Measurements from ENCODE around the gene MED13L. TPM values are rescaled to one million over a fixed set of nuclear protein-coding genes. Genes with fewer than 3 reads are reported as not detected.

Gene MED13L
- polyA plus RNA-seq, 1 of the 3 experiments (the other 2 are of a cell fraction) = 17.1 TPM

DNA sequence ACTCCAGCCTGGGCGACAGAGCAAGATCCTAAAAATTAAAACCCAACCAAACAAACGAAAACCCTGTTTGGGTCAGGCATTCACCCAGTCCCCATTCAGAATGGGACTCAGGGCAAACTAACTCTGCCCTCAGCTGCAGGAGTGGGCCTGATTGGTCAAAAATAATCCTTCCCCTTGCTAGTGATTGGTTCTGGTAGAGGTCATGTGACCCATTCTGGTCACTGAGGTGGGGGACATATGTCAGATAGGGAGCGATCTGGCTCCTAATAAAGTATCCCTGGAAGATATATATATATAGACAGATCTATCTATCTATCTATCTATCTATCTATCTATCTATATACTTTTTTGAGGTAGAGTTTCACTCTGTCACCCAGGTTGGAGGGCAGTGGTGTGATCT, 29.5 kb upstream of the MED13L start:
- CTCF ChIA-PET = no interaction called here
- H3K4me1 ChIP-seq (ENCODE audit: control insufficient read depth in 1 of 2, insufficient read depth in 2 of 2, low read depth in 1 of 2, low read length in 1 of 2) = no peaks in the 10 kb centered on the region
- POLR2A ChIA-PET = no interaction called here
- H3K36me3 ChIP-seq (replicated peaks in 1 of 2; ENCODE audit: control insufficient read depth in 1 of 2, insufficient read depth in 2 of 2, low read length in 1 of 2) = no peaks in the 10 kb centered on the region
- H3K4me2 ChIP-seq = no peak overlapping the region
- DNase-seq = no peak
- no peak overlapping the region for H3K4me3 ChIP-seq (ENCODE audit: low read depth in 2 of 2, low read length in 1 of 2)
- no peak overlapping the region for H3K27ac ChIP-seq (ENCODE audit: low read depth in 2 of 2, low read length in 1 of 2)
- H2AFZ ChIP-seq (ENCODE audit: low read depth) = no peak overlapping the region
- WGBS (ENCODE audit: low lambda C conversion rate) = 92% methylated on average over 3 of the region's 3 CpGs
- H3K79me2 ChIP-seq (ENCODE audit: insufficient read depth) = no peaks in the 10 kb centered on the region
- no peak for TF ChIP-seq YY1 (IDR thresholded peaks at IDR 0.05; ENCODE audit: low read depth)
- TF ChIP-seq MXI1 (IDR thresholded peaks at IDR 0.05; ENCODE audit: low read depth, low read length) = no peak
- TF ChIP-seq, protein P1, sequence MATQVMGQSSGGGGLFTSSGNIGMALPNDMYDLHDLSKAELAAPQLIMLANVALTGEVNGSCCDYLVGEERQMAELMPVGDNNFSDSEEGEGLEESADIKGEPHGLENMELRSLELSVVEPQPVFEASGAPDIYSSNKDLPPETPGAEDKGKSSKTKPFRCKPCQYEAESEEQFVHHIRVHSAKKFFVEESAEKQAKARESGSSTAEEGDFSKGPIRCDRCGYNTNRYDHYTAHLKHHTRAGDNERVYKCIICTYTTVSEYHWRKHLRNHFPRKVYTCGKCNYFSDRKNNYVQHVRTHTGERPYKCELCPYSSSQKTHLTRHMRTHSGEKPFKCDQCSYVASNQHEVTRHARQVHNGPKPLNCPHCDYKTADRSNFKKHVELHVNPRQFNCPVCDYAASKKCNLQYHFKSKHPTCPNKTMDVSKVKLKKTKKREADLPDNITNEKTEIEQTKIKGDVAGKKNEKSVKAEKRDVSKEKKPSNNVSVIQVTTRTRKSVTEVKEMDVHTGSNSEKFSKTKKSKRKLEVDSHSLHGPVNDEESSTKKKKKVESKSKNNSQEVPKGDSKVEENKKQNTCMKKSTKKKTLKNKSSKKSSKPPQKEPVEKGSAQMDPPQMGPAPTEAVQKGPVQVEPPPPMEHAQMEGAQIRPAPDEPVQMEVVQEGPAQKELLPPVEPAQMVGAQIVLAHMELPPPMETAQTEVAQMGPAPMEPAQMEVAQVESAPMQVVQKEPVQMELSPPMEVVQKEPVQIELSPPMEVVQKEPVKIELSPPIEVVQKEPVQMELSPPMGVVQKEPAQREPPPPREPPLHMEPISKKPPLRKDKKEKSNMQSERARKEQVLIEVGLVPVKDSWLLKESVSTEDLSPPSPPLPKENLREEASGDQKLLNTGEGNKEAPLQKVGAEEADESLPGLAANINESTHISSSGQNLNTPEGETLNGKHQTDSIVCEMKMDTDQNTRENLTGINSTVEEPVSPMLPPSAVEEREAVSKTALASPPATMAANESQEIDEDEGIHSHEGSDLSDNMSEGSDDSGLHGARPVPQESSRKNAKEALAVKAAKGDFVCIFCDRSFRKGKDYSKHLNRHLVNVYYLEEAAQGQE (IDR thresholded peaks at IDR 0.05; ENCODE audit: low read depth, low read length) = no peak
- no peak for TF ChIP-seq NRF1 (IDR thresholded peaks at IDR 0.05; ENCODE audit: low read depth, low read length)
- no peak for TF ChIP-seq RXRA (IDR thresholded peaks at IDR 0.05; ENCODE audit: borderline replicate concordance, low read depth)
- no peak for TF ChIP-seq TAF1 (IDR thresholded peaks at IDR 0.05; ENCODE audit: borderline replicate concordance, low read depth, low read length)
- TF ChIP-seq, protein P2, sequence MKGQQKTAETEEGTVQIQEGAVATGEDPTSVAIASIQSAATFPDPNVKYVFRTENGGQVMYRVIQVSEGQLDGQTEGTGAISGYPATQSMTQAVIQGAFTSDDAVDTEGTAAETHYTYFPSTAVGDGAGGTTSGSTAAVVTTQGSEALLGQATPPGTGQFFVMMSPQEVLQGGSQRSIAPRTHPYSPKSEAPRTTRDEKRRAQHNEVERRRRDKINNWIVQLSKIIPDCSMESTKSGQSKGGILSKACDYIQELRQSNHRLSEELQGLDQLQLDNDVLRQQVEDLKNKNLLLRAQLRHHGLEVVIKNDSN (IDR thresholded peaks at IDR 0.05; ENCODE audit: borderline replicate concordance, low read depth) = no peak
- TF ChIP-seq, protein P3, sequence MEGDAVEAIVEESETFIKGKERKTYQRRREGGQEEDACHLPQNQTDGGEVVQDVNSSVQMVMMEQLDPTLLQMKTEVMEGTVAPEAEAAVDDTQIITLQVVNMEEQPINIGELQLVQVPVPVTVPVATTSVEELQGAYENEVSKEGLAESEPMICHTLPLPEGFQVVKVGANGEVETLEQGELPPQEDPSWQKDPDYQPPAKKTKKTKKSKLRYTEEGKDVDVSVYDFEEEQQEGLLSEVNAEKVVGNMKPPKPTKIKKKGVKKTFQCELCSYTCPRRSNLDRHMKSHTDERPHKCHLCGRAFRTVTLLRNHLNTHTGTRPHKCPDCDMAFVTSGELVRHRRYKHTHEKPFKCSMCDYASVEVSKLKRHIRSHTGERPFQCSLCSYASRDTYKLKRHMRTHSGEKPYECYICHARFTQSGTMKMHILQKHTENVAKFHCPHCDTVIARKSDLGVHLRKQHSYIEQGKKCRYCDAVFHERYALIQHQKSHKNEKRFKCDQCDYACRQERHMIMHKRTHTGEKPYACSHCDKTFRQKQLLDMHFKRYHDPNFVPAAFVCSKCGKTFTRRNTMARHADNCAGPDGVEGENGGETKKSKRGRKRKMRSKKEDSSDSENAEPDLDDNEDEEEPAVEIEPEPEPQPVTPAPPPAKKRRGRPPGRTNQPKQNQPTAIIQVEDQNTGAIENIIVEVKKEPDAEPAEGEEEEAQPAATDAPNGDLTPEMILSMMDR (IDR thresholded peaks at IDR 0.05) = no peak
- no peak for TF ChIP-seq EZH2phosphoT487 (IDR thresholded peaks at IDR 0.05; ENCODE audit: borderline replicate concordance, low read depth)
- no peak for TF ChIP-seq NFIC (IDR thresholded peaks at IDR 0.05; ENCODE audit: borderline replicate concordance)
- TF ChIP-seq FOXM1 (IDR thresholded peaks at IDR 0.05; ENCODE audit: low read depth) = no peak
- TF ChIP-seq ELF1 (IDR thresholded peaks at IDR 0.05) = no peak
- H3K27me3 ChIP-seq (ENCODE audit: insufficient read depth) = no peaks in the 10 kb centered on the region
- no peaks in the 10 kb centered on the region for H4K20me1 ChIP-seq (ENCODE audit: insufficient read depth)
- H3K9me3 ChIP-seq = peaks cover 10% of the 10 kb centered on the region; the same call in 1 of the 2 replicates
- H3F3A ChIP-seq (replicated peaks; ENCODE audit: insufficient read depth) = no peaks in the 10 kb centered on the region
- no peak overlapping the region for H3K9ac ChIP-seq
- H3K9me2 ChIP-seq = no peaks in the 10 kb centered on the region

Data from SK-N-SH (cell line).